Activated CD8-positive, alpha-beta T cell treated with anti-CD3 and anti-CD28 coated beads for 36 hours (primary cell): ENCODE results near the gene OBSCN. TPM values are rescaled to one million over a fixed set of nuclear protein-coding genes. Genes with fewer than 3 reads are reported as not detected.

ENCODE experiments used
- ATAC-seq: fragments of 200-7000 bp; cut with Tn5 transposase; one replicate; pipeline ENCODE4 v1.10.0; 2021; ENCODE audit warnings: mild to moderate bottlenecking, moderate library complexity
- CTCF ChIA-PET: fragments of 350-600 bp; sonication (Branson Sonifier 250); formaldehyde crosslinking; loops from one replicate; lab custom pipeline; 2021; ENCODE audit warnings: antibody characterized with exemption; lab: Charles Lee
- POLR2A ChIA-PET: fragments of 350-600 bp; sonication (Branson Sonifier 250); formaldehyde crosslinking; loops from one replicate; lab custom pipeline; 2021; ENCODE audit warnings: antibody characterized with exemption; lab: Charles Lee
- DNase-seq: peaks from one replicate; pipeline ENCODE4 v3.0.0-alpha.2; 2020
- H3K27ac Mint-ChIP-seq: one replicate; pipeline ENCODE4 v1.8.0; 2021; ENCODE audit warnings: mild to moderate bottlenecking, mixed read lengths
- H3K27me3 Mint-ChIP-seq: one replicate; pipeline ENCODE4 v1.8.0; 2021; ENCODE audit warnings: mixed read lengths
- H3K36me3 Mint-ChIP-seq: one replicate; pipeline ENCODE4 v1.8.0; 2021; ENCODE audit warnings: low read depth, mixed read lengths
- H3K4me1 Mint-ChIP-seq: one replicate; pipeline ENCODE4 v1.8.0; 2021; ENCODE audit warnings: low read depth, mixed read lengths
- H3K4me3 Mint-ChIP-seq: one replicate; pipeline ENCODE4 v1.8.0; 2021; ENCODE audit warnings: mild to moderate bottlenecking, moderate library complexity, mixed read lengths
- H3K9me3 Mint-ChIP-seq: one replicate; pipeline ENCODE4 v1.8.0; 2021; ENCODE audit warnings: mixed read lengths
- CTCF ChIP-seq: fragments of 200-600 bp; IDR thresholded peaks from one replicate; pipeline ENCODE4 v1.8.0; 2022; ENCODE audit warnings: antibody characterized with exemption, mild to moderate bottlenecking
- intact Hi-C: fragments of 100-400 bp; cut with micrococcal nuclease; formaldehyde crosslinking; loops from one replicate; pipeline ENCODE4 v1.10.0; 2022
- total RNA-seq, 2 experiments: library from RNA; stranded (reverse); gene quantifications; one replicate each; pipeline ENCODE4 v1.2.3, GENCODE V29; 2021

Gene OBSCN
- total RNA-seq, 2 experiments from 2014 or later: 21.6 to 23.7 TPM

GRCh38 chr1:228299901-228300300, 92.1 kb downstream of the OBSCN start:
- Mint-ChIP-seq H3K27ac (no peak overlapping the region), H3K4me1 (no peaks in the 10 kb centered on the region), H3K27me3 (no peaks in the 10 kb centered on the region), H3K36me3 (peaks cover 43% of the 10 kb centered on the region), H3K4me3 (no peak overlapping the region), H3K9me3 (peaks cover 21% of the 10 kb centered on the region)
- ATAC-seq: no peak
- ChIA-PET CTCF (no interaction called here), POLR2A (no interaction called here)
- TF ChIP-seq CTCF: no peak
- intact Hi-C loops: no loop called here
- DNase-seq: no peak

DNA sequence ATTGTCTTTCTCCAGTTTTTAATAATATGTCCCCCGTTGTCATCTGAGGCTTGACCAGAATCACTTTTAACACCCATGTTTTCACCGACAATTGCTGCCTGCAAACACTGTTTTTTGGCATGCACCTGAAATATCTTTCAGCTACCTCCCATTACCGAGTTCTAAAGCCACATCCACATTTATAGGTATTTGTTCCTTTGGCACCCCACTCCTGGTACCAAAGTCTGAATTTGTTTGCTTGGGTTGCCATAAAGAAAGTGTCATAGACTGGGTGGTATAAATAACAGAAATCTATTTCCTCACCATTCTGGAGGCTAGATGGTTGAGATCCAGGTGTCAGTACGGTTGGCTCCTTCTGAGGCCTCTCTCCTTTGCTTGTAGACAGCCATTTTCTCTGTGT, 94.2 kb downstream of the OBSCN start:
- no peak for TF ChIP-seq CTCF

GRCh38 chr1:228303596-228303995, 95.8 kb downstream of the OBSCN start:
- ChIA-PET CTCF (no interaction called here), POLR2A (no interaction called here)
- H3K9me3 Mint-ChIP-seq: peaks cover 19% of the 10 kb centered on the region
- intact Hi-C loops: no loop called here
- ATAC-seq (no peak), DNase-seq (no peak)
- no peak for TF ChIP-seq CTCF
- no peak overlapping the region for H3K27ac Mint-ChIP-seq
- H3K36me3 Mint-ChIP-seq: peaks cover 34% of the 10 kb centered on the region
- no peaks in the 10 kb centered on the region for H3K27me3 Mint-ChIP-seq
- H3K4me1 Mint-ChIP-seq: no peaks in the 10 kb centered on the region
- H3K4me3 Mint-ChIP-seq: no peak overlapping the region

More for the DNA sequence above, 94.2 kb downstream of the OBSCN start:
- CTCF ChIA-PET: no interaction called here
- DNase-seq (no peak), ATAC-seq (no peak)
- H3K4me1 Mint-ChIP-seq: no peaks in the 10 kb centered on the region
- POLR2A ChIA-PET: no interaction called here
- H3K4me3 Mint-ChIP-seq: no peak overlapping the region
- peaks cover 41% of the 10 kb centered on the region for H3K36me3 Mint-ChIP-seq
- H3K27me3 Mint-ChIP-seq: no peaks in the 10 kb centered on the region
- H3K9me3 Mint-ChIP-seq: peaks cover 20% of the 10 kb centered on the region
- no peak overlapping the region for H3K27ac Mint-ChIP-seq
- intact Hi-C loops: no loop called here

GRCh38 chr1:228304225-228304624, 96.4 kb downstream of the OBSCN start:
- CTCF ChIA-PET: no interaction called here
- POLR2A ChIA-PET: no interaction called here
- Mint-ChIP-seq H3K4me1 (no peaks in the 10 kb centered on the region), H3K9me3 (peaks cover 19% of the 10 kb centered on the region), H3K27me3 (no peaks in the 10 kb centered on the region), H3K4me3 (no peak overlapping the region), H3K27ac (no peak overlapping the region), H3K36me3 (peaks cover 34% of the 10 kb centered on the region)
- no peak for ATAC-seq
- DNase-seq: no peak
- intact Hi-C loops: no loop called here
- TF ChIP-seq CTCF: no peak

DNA sequence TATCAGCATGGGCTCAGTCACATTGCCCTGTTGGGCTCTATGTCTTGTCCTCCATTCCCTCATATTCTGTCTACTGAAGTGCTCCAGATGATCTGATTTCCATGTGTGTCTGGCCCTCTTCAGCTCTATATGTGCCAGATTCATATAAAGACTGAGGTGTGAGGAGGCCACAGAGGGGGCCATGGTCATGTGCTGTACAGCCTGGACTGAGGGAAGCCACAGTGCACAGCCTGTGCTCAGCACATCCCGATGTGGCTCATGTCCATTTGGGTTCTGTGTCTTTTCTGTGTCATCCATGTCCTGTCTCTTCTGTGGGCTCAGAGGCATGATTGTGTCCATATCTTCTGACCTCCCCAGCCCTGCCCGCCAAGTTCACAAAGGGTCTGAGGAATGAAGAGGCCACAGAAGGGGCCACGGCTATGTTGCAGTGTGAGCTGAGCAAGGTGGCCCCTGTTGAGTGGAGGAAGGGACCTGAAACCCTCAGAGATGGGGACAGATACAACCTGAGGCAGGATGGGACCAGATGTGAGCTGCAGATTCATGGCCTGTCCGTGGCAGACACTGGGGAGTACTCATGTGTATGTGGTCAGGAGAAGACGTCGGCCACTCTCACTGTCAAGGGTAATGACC, 97.0 kb downstream of the OBSCN start:
- intact Hi-C loops: no loop called here
- ATAC-seq: no peak
- CTCF ChIA-PET: no interaction called here

More for the DNA sequence above, 97.0 kb downstream of the OBSCN start:
- no peak for DNase-seq
- no peaks in the 10 kb centered on the region for H3K27me3 Mint-ChIP-seq
- peaks cover 34% of the 10 kb centered on the region for H3K36me3 Mint-ChIP-seq
- no peak for TF ChIP-seq CTCF
- H3K9me3 Mint-ChIP-seq: peaks cover 19% of the 10 kb centered on the region
- no peak overlapping the region for H3K4me3 Mint-ChIP-seq
- H3K4me1 Mint-ChIP-seq: no peaks in the 10 kb centered on the region
- POLR2A ChIA-PET: interaction anchor here (0.6 to 1.3 kb wide), 2 partner anchors 11 to 437 kb away, joined by 3 read pairs; no protein-coding TSS in a partner anchor
- H3K27ac Mint-ChIP-seq: no peak overlapping the region
